Activated CD8-positive, alpha-beta memory T cell treated with anti-CD3 and anti-CD28 coated beads, Interleukin-2, amount 50 U/mL, for 24 hours (primary cell): Measurements from ENCODE around the gene SMIM14.

ENCODE experiments used
- DNase-seq: peaks from one replicate; pipeline ENCODE4 v3.0.0-alpha.2; 2020; ENCODE audit errors: extremely low read depth

SMIM14 gene

DNA sequence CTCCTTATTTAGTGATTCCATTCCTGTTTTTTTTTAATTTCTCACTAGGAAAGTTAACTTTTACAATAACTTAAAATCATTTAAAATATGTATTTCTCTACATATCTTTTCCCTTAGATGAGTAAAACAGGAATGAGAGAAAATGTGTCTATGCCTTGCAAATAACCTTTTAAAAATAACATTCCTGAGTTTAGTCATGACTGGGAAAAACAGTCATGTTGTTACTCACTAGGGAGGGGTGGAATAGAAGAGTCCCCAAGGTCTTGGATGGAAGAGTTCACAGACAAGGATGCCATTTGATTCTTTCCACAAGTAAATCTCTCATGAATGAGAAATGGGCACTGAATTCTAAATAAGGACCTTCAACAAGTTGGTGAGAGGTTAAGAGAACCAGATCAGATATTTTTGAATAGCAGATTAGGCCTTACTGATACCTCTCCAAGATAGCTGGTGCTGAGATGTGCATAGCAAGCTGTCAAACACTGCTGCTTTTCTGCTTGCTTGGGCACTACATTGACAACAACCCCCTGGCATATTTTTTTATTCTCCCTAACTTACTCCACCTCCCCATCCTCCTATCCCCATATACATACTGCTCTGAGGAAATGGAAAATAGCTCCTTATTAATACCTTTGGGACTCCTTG lies 136.5 kb downstream of the SMIM14 start:
- DNase-seq: no peak

DNA sequence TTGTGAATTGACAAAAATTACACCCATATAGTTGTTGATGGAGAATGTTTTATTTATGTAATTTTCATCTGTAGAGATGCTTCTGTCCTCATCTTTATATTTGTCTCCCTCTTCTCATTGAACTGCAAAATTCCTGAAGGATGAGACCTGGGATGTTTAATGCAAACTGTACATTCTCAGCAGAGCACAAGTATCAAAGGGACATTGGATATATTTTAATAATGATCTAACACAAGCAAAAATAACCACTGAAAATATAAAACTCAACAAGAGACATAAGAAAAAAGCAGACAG lies 140.0 kb downstream of the SMIM14 start:
- DNase-seq: no peak

DNA sequence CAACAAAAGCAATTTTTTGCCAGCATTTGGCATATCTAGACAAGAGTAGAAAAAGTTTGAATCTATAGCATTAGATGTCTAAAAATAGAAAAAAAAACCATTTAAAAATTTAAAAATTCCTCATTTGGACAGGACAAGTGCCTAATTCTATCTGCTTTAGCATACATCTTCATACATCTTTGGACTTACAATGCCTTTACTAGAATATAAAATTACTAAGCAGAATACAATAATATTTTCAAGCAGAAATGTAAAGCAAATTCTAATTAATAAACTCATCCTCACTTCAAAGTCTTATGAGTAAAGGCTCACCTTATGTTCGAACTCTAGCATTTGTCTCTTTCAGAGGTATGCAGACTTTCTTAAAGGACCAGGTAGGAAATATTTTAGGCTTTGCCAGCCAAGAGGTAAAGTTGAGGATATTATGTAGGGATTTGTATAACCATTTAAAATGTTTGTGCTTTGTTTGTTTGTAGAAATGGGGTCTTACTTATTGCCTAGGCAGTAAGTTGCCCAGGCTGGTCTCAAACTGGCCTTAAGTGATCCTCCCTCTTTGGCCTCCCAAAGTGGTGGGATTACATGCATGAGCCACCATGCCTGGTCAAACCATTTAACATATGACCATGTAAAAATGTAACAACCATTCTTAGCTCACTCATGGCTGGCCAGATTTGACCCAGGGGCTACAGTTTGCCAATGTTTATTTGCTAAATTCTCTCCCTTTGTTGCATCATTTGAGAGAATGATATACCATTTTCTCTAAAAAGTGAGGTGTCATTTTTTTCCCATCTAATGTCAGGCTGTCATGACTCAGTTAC lies 140.5 kb downstream of the SMIM14 start:
- DNase-seq: no peak
